HG03558 (cell line): ENCODE measurements around the gene SALL4.
"Not testable (repeated sequence)": the region's sequence is repeated elsewhere in the genome, so short reads cannot be mapped to it uniquely, and the experiment has no call there.

ENCODE experiments used
- ATAC-seq: cut with Tn5 transposase; IDR thresholded peaks from one replicate; pipeline ENCODE4 v1.9.1; 2021; ENCODE audit warnings: moderate number of reproducible peaks; ENCODE audit not compliant: unreplicated experiment; ENCODE audit errors: extremely low read depth

The SALL4 gene

GRCh38 chr20:51740308-51740707, 62.0 kb downstream of the SALL4 start:
- not testable (repeated sequence) for ATAC-seq

- no peak for ATAC-seq
These were observed 62.5 kb downstream of the SALL4 start for GRCh38 chr20:51739722-51740249.

- ATAC-seq, result no peak
These were observed 63.4 kb downstream of the SALL4 start for GRCh38 chr20:51738877-51739447.

- not testable (repeated sequence) for ATAC-seq
These were observed 64.1 kb downstream of the SALL4 start for GRCh38 chr20:51738261-51738660.

GRCh38 chr20:51736947-51737346, 65.4 kb downstream of the SALL4 start:
- ATAC-seq, result no peak

- no peak for ATAC-seq
These were observed 66.4 kb downstream of the SALL4 start for GRCh38 chr20:51735728-51736600.

GRCh38 chr20:51734876-51735720, 67.2 kb downstream of the SALL4 start:
- ATAC-seq, result no peak

GRCh38 chr20:51733070-51733469, 69.3 kb downstream of the SALL4 start:
- no peak for ATAC-seq
